Stimulated activated CD8-positive, alpha-beta memory T cell treated with anti-CD3 and anti-CD28 coated beads, Interleukin-4, amount 100 ng/mL, for 1 hour (primary cell): ENCODE data around the gene CDK15.

ENCODE experiments used
- DNase-seq, 2 donors: peaks; one replicate each; pipeline ENCODE4 v3.0.0-alpha.2; 2020; ENCODE audit warnings: low read depth in 2 of 2, low spot score in 1 of 2

Gene CDK15

DNA sequence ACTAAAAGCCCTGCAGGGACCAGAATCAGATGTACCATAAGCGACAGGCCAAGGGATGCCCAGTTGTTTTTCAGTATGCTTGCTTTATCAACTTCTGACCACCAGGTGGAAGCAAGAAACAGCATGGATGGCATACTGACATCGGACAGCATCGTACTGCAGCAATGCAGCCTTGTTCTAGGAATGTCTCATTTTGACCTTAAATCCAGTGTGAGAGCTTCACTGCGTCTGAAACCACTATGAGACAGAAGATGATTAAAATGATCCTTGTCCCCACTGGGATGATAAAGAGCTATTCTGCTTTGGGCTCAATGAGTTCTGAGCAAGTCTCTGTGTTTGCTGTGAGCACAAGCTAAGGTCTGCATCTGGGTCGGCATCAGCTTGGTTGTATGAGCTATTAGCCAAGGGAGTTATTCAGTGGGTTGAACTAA, 54.3 kb downstream of the CDK15 start:
- DNase-seq, result no peak

DNA sequence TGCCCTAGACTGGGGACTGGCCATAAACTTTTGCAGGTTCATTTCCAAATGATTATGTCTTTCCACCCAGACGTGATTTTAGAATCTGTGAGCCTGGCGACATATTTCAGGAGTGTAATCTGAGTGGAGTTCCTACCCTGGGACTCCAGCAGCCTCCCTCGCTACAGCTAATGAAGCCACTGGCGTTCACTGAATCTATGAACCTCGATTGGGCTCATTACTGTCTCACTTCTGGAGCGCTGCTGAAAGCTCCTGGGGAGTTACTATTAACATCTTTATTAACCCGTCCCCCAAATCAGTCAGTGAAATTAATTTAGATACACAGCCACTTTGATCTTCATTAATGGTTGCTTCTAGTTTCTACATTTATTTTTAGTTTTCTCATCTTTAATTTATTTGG, 56.5 kb downstream of the CDK15 start:
- no peak for DNase-seq

DNA sequence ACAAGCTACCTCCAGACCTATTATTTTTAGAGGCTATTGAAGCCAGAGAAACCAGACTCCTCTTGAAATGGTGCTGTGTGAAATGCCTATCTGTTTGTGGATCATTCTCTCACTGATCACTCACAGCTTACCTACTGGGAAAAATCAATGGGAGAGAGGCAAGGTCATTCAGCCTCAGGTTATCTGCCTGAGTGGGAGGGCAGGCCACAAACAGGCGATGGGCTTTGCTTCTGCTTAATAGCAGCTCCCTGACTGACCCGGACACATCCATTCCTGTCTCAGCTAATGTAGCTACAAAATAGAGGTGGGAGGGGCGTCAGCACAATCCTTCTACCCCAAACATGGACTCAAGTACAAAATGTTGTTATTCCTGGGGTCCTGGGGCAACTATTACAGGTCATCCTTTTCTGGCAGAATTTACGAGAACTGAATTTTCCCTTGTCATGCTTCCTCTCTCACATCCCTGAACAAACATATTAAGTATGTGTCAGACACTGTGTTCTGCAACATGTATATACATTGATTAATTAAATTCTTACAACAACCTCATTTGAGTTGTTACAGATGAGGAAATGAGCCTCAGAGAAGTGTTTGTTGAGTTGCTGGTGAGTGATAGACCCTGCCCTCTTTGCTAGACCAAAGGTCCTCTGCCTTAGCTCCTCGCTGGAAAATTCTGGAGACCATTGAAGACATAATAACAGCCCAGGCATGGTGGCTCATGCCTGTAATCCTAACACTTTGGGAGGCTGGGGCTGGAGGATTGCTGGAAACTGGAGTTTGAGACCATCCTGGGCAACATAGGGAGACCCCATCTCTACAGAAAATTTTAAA, 60.5 kb downstream of the CDK15 start:
- DNase-seq, result no peak

DNA sequence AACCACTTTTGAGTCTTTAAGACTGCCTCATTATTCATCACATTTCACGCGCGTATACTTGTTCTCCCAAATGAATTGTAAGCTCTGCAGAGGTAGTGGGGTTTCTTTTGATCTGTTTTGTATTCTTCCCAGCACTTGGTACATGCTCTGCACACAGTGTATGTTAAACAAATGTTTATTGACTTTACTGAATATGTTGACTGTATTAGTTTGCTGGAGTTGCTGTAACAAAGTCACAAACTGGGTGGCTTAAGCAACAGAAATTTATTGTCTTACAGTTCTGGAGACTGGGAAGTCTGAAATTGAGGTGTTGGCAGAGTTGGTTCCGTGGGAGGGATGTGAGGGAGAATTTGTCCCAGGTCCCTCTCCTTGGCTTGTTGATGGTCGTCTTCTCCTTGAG, 65.1 kb downstream of the CDK15 start:
- DNase-seq, result no peak

DNA sequence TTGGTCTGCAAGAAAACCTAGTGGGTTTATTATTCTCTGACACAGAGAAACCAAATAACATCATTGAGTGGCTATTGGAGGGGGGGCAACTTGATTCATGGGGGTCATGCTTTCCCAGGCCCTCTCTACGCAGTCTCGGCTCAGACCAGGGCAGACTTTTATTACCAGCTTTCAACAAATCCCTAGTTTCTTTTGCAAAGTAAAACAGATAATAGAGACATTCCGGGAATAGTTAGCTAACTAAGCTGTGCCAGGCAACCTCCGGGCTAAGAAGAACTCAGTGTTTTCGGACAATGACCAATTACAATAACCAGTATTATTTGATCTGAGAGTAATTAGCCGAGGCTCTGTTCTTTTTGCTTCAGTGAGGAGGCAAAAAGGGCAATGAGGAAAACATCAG, 66.3 kb downstream of the CDK15 start:
- DNase-seq, result no peak

DNA sequence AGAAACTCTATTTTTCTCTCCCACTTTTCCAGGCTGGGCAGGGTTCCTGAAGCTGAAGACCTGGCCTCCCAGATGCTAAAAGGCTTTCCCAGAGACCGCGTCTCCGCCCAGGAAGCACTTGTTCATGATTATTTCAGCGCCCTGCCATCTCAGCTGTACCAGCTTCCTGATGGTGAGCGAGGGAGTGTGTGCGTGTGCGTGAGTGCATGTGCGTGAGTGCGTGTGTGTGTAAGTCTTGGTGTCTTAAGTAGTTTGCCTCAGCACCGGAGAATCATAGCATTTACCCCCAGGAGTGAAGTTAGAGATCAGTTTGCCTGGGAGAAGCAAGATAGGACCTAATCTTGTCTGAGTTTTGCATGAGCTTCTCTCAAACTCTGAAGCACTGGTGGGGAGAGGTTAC, 73.7 kb downstream of the CDK15 start:
- DNase-seq, result no peak

DNA sequence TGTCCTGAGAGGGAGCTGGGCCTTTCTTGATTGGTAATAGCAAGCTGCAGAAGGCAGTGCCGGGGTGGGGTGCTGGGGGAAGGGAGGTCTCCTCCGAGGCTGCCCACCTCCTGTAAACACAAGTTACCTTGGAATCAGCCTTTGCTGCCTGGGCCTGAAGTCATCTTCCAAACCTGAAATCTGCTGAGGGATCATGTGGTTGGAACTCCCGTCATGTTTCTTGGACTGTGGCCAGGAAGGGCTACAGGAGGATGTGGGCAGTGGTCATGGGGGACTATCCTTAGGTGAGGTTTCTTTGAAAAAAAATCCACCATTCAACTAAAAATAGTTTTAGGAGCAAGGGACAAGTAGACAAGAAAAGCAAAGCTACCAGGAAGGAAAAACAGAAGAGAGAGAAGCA, 74.2 kb downstream of the CDK15 start:
- DNase-seq, result no peak

DNA sequence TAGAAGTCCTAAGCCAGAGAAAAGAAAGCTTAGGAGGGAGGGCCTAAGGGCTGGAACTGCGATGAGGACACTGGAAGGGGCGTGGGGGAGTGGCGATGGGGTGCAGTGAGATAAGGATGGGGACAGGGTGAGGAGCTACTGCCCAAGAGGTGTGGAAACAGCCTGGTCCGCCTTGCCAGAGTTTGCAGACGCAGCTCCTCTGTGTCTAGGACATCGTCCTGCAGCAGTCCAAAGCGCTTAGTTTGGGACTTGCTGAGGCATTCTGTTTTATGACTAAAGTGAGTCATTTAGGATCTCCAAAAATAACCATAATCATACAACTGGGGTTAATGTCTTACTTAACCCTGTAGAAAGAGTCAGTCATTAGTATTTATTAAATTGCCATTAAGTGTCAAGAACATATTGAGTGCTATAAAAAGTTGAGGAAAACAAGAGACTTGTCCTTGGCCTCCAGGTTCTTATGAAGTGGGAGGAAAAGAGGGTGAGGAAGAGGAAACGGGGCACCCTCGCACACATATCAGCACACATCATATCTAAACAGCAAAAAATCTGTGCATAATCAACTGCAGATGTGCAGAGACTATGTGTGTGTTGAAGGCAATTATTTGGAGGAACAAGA, 74.8 kb downstream of the CDK15 start:
- DNase-seq, result no peak

DNA sequence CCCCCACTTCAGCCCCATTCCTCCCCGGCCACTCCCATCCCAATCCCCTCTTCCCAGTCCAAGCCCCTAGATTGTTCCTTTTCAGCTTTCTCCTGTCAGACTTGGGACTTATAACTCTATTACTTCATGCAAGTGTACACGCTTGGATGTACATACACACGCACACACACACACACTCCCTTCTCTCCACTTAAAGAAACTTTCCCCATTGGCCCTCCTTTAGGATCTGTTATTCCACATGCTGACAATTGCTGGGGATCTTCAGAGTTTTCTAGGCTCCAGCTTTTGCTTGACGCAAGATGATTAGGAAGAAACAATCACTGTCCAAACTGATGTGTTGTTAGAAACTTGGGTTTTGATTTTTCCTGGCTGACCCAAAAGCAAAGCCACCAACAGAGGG, 75.4 kb downstream of the CDK15 start:
- no peak for DNase-seq

DNA sequence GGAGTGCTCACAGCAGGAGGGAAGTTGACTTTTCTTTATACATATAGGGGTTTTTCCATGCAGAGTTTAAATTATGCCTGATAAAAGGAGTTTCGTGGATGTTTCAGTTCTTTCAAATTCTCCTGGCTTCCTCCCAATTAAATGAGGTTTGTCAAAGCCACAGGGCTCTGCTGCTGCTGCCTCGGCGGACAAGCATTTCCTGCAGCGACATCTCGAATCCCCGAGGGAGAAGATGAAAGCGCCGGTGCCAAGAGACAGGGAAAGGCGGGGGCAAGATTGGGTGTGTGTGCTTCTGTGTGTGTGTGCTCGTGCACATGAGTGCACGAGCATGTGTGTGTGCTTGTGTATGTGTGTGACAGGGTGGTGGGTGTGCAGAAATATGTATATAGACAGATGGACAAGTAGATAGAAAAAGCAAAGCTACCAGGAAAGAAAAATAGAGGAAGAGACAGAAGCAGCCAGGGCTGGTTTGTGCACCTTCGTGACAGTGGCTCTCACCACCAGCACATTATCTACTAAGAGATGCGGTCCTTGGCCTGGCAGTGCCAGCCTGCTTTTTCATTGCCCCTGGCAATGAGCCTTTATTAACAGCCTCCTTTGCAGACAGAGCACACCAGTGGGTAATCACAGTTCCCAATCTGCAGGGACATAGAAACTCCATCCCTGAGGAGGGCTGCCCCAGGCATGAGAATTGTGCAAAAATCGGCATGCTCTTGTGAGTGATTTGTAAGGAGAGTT, 76.2 kb downstream of the CDK15 start:
- DNase-seq, result no peak

DNA sequence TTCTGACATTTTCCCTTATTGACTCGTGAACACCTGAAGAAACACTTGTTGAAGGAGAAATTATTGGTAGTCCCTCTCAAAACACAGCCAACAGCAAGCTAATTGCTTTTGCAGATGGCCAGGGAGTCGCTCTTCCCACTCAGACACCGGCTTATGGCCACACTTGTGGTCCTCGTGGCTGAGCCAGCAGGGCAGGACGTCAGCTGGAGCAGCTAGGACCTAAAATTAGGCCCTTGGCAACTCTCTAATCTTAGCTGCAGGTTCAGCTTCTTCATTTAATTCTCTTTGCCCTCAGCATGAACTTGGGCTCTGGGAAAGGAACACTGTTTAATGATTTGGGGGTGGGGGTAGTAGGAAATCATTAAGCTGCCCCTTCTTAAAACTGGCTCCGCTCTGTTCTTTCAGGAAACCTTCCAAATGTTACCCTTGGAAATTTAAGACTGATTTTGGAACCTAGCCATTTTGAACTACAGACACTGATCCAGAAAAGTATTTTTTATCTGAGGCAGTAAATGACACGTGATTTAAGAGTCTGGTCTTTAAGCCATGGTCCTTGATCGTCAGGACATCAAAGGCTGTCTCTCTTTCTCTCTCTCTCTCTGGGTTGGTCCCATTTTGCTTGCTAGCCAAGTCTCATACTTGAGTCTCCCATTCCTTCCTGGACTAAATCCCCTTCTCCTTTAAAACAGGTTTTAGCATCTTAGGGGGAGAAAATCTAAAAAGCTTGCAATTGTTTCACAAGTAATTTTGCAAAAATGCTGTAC, 77.5 kb downstream of the CDK15 start:
- no peak for DNase-seq

DNA sequence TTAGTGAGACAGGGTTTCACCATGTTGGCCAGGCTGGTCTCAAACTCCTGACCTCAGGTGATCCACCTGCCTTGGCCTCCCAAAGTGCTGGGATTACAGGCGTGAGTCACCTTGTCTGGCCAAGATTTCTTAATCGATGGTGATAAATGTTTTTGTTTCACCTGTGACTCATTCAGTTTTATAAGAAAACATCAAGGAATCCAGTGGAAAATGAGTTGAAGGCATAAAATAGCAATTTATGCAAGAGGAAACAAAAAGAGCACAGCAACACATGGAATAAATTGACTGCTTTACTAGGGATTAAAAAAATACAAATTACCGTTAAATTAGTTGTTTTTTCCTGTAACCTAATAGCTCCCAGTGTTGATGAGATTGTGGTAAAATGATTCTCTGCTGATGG, 80.2 kb downstream of the CDK15 start:
- no peak for DNase-seq

DNA sequence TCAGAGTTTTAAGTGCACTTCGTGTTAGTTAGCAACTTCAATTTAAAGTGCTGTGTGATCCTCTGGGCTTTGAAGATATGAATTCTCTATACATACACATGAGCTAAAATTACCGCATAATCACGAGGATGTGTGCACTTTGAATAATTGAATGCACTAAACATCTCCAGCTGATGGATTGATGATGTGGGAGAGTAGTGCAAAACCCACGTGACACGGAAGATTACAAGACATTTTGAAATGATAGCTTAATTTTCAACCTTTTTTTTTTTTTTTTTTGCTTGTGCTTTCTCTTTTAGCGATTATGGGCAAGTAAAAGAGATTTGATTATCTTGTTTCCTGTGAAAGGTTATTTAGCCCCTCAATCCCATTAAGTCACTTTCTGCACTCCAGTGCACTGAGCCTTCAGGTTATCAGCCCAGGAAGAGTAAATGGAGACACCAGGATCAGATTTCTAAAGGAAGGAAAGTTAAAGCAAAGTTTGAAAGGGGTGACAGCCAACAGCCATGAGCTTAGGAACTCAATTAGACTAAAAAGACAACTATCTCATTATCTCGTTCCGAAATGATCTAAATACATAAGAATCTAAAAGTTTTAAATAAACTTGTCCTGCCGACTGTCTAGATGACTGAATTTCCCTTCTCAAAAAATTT, 81.6 kb downstream of the CDK15 start:
- DNase-seq, result no peak

DNA sequence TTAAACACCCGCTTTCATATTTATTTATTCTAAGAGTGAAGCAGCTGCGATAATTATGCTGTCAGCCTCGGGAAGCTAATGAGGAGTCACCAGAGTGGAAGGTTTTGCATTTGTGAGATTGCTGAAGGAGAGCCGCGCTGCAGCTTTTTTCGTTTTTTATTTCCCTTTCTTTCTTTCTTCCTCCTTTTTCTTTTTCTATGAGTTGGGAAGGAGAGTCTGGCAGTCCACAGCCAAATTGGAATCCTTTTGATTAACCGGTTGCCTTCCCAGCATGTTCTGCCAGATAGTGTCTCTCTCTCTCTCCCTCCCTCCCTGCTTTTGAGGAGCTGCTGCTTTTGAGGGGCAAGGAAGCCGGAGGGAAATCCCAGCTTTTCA, 82.1 kb downstream of the CDK15 start:
- no peak for DNase-seq

DNA sequence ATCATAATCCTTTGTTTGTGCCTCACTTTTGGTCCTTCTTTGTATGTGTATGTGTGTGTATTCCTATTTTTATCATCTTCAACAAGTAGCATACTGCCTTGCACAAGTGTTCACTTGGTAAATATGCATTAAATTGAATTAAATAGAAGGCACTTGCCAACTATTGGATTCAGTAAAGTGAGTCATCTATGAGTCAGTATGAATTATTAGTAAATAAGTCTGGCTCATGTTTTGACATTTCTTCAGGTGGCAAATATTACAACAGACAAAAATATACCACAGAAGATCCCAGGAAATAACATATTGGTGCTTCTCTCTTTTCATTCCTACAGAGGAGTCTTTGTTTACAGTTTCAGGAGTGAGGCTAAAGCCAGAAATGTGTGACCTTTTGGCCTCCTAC, 84.1 kb downstream of the CDK15 start:
- no peak for DNase-seq

DNA sequence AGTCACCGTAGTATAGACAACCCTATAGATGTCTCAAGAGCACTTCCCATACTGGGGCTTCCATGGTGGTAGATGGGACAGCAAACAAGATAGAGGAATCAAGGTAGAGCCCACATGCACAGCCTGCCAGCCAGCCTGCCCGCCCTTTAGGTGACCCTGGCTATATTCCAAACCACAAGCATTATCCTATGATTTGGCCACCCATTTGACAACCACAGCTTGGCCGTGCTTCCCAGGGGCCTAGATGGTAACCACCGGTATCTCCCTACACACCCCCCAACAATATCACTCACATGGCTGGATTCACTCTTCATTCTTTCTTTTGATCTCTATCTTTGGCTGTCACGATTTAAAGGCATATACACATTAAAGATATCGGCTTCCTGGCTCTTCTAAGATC, 85.3 kb downstream of the CDK15 start:
- DNase-seq, result no peak

DNA sequence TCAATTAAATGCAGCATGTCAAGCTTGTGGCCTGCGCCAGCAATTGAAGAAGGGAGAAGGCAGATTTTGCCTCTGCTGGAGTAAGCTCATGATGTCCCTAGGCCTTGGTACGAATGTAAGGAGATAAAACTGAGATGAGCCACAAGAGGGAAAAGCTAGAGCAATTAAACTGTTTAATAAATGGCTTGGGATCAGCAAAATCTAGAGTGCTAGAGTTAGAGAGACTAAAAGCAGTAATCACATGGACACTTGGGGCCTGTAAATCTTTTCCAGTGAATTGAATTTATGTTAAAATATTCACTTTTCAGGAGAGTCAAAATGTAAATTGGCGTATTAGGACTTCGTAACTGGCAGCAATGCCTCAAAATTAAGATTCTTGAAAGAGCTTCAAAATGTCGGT, 86.2 kb downstream of the CDK15 start:
- no peak for DNase-seq

DNA sequence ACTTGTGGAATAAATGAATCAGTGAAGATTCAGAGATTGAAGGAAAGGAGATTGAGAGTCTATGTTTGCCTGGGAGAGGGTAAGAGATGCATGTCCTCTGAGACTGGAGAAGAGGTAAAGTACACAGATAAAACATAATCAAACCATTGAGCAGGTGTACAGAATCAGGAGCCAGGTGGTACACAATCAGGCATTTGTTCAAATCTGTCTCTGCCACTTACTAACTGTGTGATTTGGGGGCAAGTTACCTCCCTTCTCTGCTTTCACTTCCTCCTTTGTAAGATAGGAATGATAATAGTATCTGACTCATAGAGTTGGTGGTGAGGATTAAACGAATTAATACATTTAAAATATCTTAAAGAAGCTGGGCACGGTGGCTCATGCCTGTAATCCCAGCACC, 94.0 kb downstream of the CDK15 start:
- DNase-seq, result no peak

DNA sequence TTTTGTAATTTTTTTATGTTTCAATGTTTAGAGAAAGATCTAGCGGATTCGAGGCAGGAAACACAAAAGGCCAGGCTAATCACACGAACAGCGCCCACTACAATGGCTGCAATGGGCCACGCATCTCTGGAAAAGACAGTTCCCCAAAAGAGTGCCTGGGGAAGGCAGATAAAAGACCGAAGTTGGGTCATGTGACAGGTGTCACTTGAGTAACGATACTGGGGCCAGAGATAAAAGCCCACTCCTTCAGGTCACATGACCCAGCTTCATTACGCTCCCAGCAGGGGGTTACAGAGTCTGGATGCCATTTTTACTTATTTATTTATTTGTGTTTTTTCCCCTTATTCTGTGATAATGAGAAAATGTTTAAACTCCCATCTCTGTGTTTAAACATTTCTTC, 95.4 kb downstream of the CDK15 start:
- DNase-seq, result no peak

DNA sequence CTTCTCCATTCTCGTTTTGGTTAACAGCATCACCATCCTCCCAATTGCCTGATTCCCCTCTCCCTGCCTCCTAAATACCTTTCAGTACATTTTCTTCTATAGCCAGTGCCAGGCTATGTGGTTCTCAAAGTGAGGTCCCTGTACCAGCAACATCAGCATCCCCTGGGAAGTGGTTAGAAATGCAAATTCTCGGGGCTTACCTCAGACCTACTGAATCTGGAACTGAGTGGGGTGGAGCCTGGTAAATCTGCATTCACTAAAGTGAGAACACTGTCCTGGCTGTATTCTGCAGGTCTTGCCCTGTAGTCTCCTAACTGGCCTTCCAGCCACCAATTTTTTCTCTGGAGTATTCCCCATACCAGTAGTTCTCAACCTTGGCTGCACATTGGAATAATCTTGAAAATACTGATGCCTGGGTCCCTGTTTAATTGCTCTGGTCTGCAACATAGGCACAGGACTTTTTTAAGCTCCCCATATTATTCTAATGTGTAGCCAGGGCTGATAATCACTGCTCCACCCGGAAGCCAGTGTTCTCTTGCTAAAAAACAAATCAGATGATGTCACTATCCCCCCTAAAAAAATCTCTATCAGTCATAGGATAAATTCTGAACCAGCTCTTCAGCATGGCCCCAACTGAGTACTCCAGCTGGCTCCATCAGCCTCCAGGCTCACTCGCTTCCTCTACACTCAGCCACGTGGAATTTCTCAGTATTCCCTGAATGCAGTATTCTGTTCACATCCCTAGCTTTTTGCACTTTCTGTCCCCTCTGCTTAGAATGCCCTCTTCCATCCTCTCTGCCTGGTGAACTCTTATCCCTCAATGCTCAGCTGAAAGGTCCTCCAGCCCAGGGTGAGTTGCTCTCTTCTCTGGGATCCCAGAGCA, 98.4 kb downstream of the CDK15 start:
- DNase-seq, result no peak
